ENCODE data around the gene C11orf98. TPM values are rescaled to one million over a fixed set of nuclear protein-coding genes. Genes with fewer than 3 reads are reported as not detected.
"Not testable (repeated sequence)": the region's sequence is repeated elsewhere in the genome, so short reads cannot be mapped to it uniquely, and the experiment has no call there.

Gene C11orf98
- total and polyA plus RNA-seq, 2 experiments from 2014 or later = 136 to 141 TPM

- Histone ChIP-seq H3K4me1 (ENCODE audit: low read depth) (peaks cover 25% of the 10 kb centered on the region), H3K27ac (peak overlapping the region; percentile 83), H3K9me3 (ENCODE audit: low read depth) (no peaks in the 10 kb centered on the region), H3K27me3 (no peaks in the 10 kb centered on the region), H3K4me3 (peak overlapping the region; percentile 41), H3K36me3 (peaks cover 7% of the 10 kb centered on the region)
- TF ChIP-seq CTCF (IDR thresholded peaks at IDR 0.05; ENCODE audit: low read depth, low read length) = no peak
- peak; percentile 97 to 98 for DNase-seq (ENCODE audit: low read depth in 1 of 2, low spot score in 1 of 2)
Measured at GRCh38 chr11:62705880-62706849, 41.2 kb upstream of the C11orf98 start.

GRCh38 chr11:62705413-62705812, 40.4 kb upstream of the C11orf98 start:
- Histone ChIP-seq H3K27ac (peak overlapping the region; percentile 83), H3K4me1 (ENCODE audit: low read depth) (peaks cover 25% of the 10 kb centered on the region)

GRCh38 chr11:62703921-62704320, 38.9 kb upstream of the C11orf98 start:
- not testable (repeated sequence) for DNase-seq (ENCODE audit: low read depth in 1 of 2, low spot score in 1 of 2); H3K4me3 ChIP-seq; H3K9me3 ChIP-seq (ENCODE audit: low read depth); H3K27me3 ChIP-seq; H3K27ac ChIP-seq
- Histone ChIP-seq H3K4me1 (ENCODE audit: low read depth) (peaks cover 23% of the 10 kb centered on the region), H3K36me3 (peaks cover 13% of the 10 kb centered on the region)

More at GRCh38 chr11:62705413-62705812, 40.4 kb upstream of the C11orf98 start:
- H3K9me3 ChIP-seq (ENCODE audit: low read depth) = no peaks in the 10 kb centered on the region
- TF ChIP-seq CTCF (IDR thresholded peaks at IDR 0.05; ENCODE audit: low read depth, low read length) = no peak
- peak overlapping the region; percentile 41 for H3K4me3 ChIP-seq
- H3K27me3 ChIP-seq = no peaks in the 10 kb centered on the region
- DNase-seq (ENCODE audit: low read depth in 1 of 2, low spot score in 1 of 2) = no peak
- peaks cover 11% of the 10 kb centered on the region for H3K36me3 ChIP-seq

- Histone ChIP-seq H3K4me1 (ENCODE audit: low read depth) (peaks cover 14% of the 10 kb centered on the region), H3K36me3 (peaks cover 13% of the 10 kb centered on the region), H3K27ac (no peak overlapping the region), H3K9me3 (ENCODE audit: low read depth) (no peaks in the 10 kb centered on the region), H3K4me3 (no peak overlapping the region), H3K27me3 (no peaks in the 10 kb centered on the region)
- no peak for TF ChIP-seq CTCF (IDR thresholded peaks at IDR 0.05; ENCODE audit: low read depth, low read length)
- no peak for DNase-seq (ENCODE audit: low read depth in 1 of 2, low spot score in 1 of 2)
Measured at GRCh38 chr11:62702246-62702645, 37.2 kb upstream of the C11orf98 start.

GRCh38 chr11:62694455-62695167, 29.6 kb upstream of the C11orf98 start:
- Histone ChIP-seq H3K4me1 (ENCODE audit: low read depth) (peaks cover 6% of the 10 kb centered on the region), H3K4me3 (no peak overlapping the region), H3K27me3 (no peaks in the 10 kb centered on the region), H3K27ac (no peak overlapping the region), H3K36me3 (peaks cover 19% of the 10 kb centered on the region), H3K9me3 (ENCODE audit: low read depth) (no peaks in the 10 kb centered on the region)
- DNase-seq (ENCODE audit: low read depth in 1 of 2, low spot score in 1 of 2) = peak; percentile 84 to 89
- peak; percentile 90 for TF ChIP-seq CTCF (IDR thresholded peaks at IDR 0.05; ENCODE audit: low read depth, low read length)

- H3K4me3 ChIP-seq = not testable (repeated sequence)
Measured at GRCh38 chr11:62693624-62694023, 28.6 kb upstream of the C11orf98 start.

More at GRCh38 chr11:62693624-62694023, 28.6 kb upstream of the C11orf98 start:
- H3K9me3 ChIP-seq (ENCODE audit: low read depth); H3K27me3 ChIP-seq; DNase-seq (ENCODE audit: low read depth in 1 of 2, low spot score in 1 of 2); H3K27ac ChIP-seq: not testable (repeated sequence)
- H3K36me3 ChIP-seq = peaks cover 17% of the 10 kb centered on the region
- peaks cover 16% of the 10 kb centered on the region for H3K4me1 ChIP-seq (ENCODE audit: low read depth)

Data from cardiac muscle cell (in vitro differentiated cells and primary cell).